ENCODE data around the gene NEURL1.

- TF ChIP-seq CTCF (IDR thresholded peaks at IDR 0.05) = no peak
- TF ChIP-seq POLR2A (IDR thresholded peaks at IDR 0.05) = no peak
These were observed at the start of gene NEURL1 for GRCh38 chr10:103493362-103493915.

All from Peyer's patch (tissue), 4 donors.